NK-92 (cell line): ENCODE data around the gene KLHL28.
"Not testable (repeated sequence)": the region's sequence is repeated elsewhere in the genome, so short reads cannot be mapped to it uniquely, and the experiment has no call there.

Source experiments
- DNase-seq: peaks from one replicate; lab custom pipeline; 2025; ENCODE audit not compliant: unreplicated experiment; lab: John Stamatoyannopoulos, UW

The KLHL28 gene

GRCh38 chr14:44897845-44898151 lies 63.9 kb downstream of the KLHL28 start:
- no peak for DNase-seq

- DNase-seq: peak; percentile 88
These were observed 64.5 kb downstream of the KLHL28 start for GRCh38 chr14:44897041-44897844.

- DNase-seq: no peak
These were observed 65.3 kb downstream of the KLHL28 start for GRCh38 chr14:44896275-44897040.

GRCh38 chr14:44895716-44896115 lies 66.0 kb downstream of the KLHL28 start:
- DNase-seq: no peak

GRCh38 chr14:44893535-44893934 lies 68.2 kb downstream of the KLHL28 start:
- no peak for DNase-seq

- DNase-seq: not testable (repeated sequence)
These were observed 69.9 kb downstream of the KLHL28 start for GRCh38 chr14:44891726-44892372.

DNA sequence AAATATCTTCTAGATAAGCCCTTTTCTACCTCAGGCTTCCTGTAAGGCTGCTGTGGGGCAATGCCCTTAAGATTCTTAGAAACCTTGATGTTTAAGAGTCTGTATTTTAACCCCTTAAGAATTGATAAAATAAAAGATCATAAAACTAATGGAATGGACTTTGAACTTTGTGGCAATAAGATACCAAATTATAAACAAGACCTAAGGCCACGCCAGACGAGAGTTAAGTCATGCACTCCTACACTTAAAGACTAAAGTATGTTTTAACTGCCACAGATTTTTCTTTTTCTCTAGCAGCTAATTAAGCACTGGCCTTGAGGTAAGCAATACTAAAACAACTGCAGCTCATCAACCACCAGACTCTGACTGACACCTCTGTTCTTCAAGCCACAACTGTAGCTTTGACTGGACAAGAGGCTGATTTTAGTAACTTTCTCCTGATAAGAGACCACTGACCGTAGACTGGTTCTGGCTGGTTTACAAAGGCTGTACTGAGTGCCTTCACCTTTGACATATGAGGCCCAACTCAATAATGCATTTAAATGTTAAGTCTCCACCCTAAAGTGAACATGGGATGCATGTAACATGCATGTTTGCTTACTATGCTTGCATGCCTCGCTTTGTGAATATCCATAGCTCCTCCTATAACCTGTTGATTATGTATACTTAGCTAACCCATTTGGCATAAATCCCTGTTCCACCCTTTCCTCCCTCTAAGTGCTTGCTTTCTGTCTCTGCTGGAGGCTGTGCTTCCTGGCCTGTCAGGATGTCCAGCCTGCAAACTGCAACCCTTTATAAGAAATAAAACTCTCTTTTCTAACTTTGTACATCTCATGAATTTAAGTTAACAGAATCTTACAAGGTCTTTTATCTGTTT lies 71.9 kb downstream of the KLHL28 start:
- no peak for DNase-seq

GRCh38 chr14:44887596-44887955 lies 74.2 kb downstream of the KLHL28 start:
- no peak for DNase-seq

DNA sequence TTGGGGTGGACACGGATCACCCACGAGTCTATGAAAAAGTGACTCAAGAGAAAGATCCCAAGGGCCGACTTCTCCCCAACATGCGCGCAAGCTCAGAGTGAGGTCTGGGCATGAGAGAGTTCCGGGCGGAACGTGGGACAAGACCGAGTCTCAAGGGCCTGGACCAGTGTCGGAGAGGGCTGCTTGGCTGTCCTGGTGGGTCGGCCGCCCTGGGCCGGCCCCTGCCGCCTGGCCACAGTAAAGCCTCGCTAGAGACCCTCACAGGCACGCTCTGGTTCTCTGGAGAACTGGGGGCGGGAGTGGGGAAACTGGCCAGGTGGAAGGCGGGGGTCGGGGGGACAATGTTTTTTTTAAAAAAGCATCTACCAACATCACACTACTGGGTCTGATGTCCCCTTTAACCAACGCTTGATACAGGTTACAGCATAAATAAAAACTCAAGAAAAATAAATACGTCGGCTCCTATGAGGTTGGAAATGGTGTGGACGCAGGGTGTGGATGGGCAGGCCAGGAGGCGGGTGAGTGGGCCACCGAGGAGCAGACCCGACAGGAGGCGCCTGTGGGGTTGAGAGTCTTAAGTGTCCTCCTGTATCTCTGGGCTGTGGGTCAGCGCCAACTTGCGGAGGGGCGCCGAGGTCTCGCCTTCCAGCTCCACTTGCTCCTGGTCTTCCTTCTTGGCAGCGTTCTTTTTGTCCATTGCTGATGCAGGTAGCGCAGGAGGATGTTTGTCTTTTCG lies 74.7 kb downstream of the KLHL28 start:
- no peak for DNase-seq

DNA sequence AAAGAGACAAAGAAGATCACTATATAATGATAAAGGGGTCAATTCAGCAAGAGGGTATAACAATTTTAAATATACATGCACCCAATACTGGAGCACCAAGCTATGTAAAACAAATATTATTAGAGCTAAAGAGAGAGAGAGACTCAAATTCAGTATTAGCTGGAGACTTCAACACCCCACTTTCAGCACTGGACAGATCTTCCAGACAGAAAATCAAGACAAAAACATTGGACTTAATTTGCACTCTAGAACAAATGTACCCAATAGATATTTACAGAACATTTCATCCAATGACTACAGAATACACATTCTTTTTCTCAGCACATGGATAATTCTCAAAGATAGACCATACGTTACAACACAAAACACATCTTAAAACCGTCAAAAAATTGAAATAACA lies 81.0 kb downstream of the KLHL28 start:
- no peak for DNase-seq
